Pancreas (tissue), 10 donors: Measurements from ENCODE around the gene EQTN. TPM values are rescaled to one million over a fixed set of nuclear protein-coding genes. Genes with fewer than 3 reads are reported as not detected.
"Not testable (repeated sequence)": the region's sequence is repeated elsewhere in the genome, so short reads cannot be mapped to it uniquely, and the experiment has no call there.

ENCODE experiments used
- ATAC-seq, 4 donors: fragments of 200-7000 bp; cut with Tn5 transposase; one replicate each; pipeline versions ENCODE4 v1.8.0 to v1.9.1; 2020; ENCODE audit warnings: mild to moderate bottlenecking in 4 of 4, moderate library complexity in 4 of 4
- DNase-seq, 6 donors: peaks; one replicate each; pipeline ENCODE4 v3.0.0-alpha.2; 2020
- FAIRE-seq: peaks from 2 replicates; lab custom pipeline; 2012; peaks lifted over from hg19 to GRCh38; lab: Jason Lieb, UNC
- H3K27ac ChIP-seq, 4 donors: fragments of 200-600 bp; sonication (generic); 1 replicate in 3 of 4; 2 replicates in 1 of 4; pipeline versions ENCODE4 v1.5.0 to v1.8.0; 2020
- H3K27me3 ChIP-seq, 4 donors: fragments of 200-600 bp; one replicate each; pipeline ENCODE4 v1.8.0; 2021
- H3K36me3 ChIP-seq, 3 donors: fragments of 200-600 bp; sonication (generic) in 1 of 3; one replicate each; pipeline versions ENCODE4 v1.5.0 to v1.8.0; 2020 to 2021
- H3K4me1 ChIP-seq, 3 donors: fragments of 200-600 bp; one replicate each; pipeline ENCODE4 v1.8.0; 2021
- H3K4me3 ChIP-seq, 4 donors: fragments of 200-600 bp; sonication (generic) in 2 of 4; one replicate each; pipeline versions ENCODE4 v1.5.0 to v1.8.0; 2020 to 2021
- H3K9me3 ChIP-seq, 4 donors: fragments of 200-600 bp; one replicate each; pipeline ENCODE4 v1.8.0; 2021
- WGBS, 2 donors: extraction: QIAGEN DNeasy Blood & Tissue Kit; methylation state at CpG; one replicate each; pipeline ENCODE4 v1.1.7; 2013; 5-methylcytosine and 5-hydroxymethylcytosine counted together
- intact Hi-C, 3 donors: fragments of 100-400 bp; cut with DNase I; formaldehyde crosslinking; loops; one replicate each; pipeline versions ENCODE4 v1.11.1 to v1.14.2; 2022
- polyA plus RNA-seq, 2 donors: library from polyadenylated mRNA; stranded (reverse); fragments of 200-250 nt; gene quantifications; one replicate each; pipeline ENCODE4 v1.2.3, GENCODE V29; 2013
- total RNA-seq, 6 donors: library from RNA; stranded (reverse); fragmentation: NEBNext Ultra II Directional in 4 of 6; extraction: Animal tissue kit (Norgen Biotek cat#: 25700) in 4 of 6; gene quantifications; one replicate each; pipeline versions ENCODE4 v1.2.1 to v1.2.4, GENCODE V29; 2021 to 2023
- TF ChIP-seq, protein P1 (sequence below), 4 donors: fragments of 200-600 bp; sonication (generic) in 3 of 4; IDR thresholded peaks; one replicate each; pipeline versions ENCODE4 v1.5.0 to v1.8.0; 2021; ENCODE audit warnings: antibody characterized with exemption in 4 of 4
- donor health status: healthy with polysubstance abuse.
- donor health status: DM: no; HTN: no; CAD: no; lungs with moderate emphysema.
- donor health status: DM: no; HTN: no; CAD: no.
- donor health status: control.
- donor health status: control.
- donor health status: Bipolar disorder and iron deficiency.
- donor health status: DM: yes; HTN: yes; CAD: no.
- donor health status: DM: no; HTN: no; CAD: no.
- donor health status: DM: no; HTN: no; CAD: no.
- donor health status: DM: yes; HTN: yes; CAD: no.

EQTN gene
- total and polyA plus RNA-seq, 8 donors = 0.30 to 0.65 (median 0.37) TPM; not detected in 3

DNA sequence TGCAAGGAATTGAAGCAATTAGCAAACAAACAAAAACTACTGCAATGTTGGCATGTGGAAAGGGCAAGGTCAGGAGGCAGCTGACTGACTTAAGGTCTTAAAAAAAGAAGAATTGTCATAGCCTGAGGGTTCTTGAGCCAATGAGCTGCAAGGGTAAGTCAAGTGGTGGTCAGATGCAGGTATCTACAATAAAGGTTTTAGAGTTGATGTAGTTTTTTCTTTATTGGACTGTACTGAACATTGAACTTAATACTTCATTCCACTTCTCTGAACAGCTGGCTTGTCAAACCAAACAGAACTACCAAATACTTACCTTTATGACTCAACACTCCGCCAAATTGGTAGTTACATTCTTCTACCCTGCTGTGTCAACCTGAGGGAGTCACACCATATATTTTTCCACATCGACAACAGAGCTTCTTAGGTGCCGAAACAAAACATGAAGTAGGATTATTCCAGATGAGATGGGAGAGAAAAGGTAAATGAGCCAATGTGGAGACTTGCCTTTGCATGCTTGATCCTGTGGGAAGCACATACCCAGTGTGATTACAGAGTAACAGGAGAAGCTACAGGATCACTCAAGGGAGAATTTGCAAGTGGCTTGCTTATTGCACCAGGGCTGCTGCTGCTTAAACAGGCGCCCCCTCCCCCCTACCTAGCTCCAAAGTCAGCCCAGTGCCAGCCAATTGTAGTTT, 35.3 kb downstream of the EQTN start:
- no peak for FAIRE-seq
- TF ChIP-seq, protein P1, sequence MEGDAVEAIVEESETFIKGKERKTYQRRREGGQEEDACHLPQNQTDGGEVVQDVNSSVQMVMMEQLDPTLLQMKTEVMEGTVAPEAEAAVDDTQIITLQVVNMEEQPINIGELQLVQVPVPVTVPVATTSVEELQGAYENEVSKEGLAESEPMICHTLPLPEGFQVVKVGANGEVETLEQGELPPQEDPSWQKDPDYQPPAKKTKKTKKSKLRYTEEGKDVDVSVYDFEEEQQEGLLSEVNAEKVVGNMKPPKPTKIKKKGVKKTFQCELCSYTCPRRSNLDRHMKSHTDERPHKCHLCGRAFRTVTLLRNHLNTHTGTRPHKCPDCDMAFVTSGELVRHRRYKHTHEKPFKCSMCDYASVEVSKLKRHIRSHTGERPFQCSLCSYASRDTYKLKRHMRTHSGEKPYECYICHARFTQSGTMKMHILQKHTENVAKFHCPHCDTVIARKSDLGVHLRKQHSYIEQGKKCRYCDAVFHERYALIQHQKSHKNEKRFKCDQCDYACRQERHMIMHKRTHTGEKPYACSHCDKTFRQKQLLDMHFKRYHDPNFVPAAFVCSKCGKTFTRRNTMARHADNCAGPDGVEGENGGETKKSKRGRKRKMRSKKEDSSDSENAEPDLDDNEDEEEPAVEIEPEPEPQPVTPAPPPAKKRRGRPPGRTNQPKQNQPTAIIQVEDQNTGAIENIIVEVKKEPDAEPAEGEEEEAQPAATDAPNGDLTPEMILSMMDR (IDR thresholded peaks at IDR 0.05) = no peak
- 43 to 68% methylated on average over 4 of the region's 4 CpGs for WGBS, 2 donors
- no peaks in the 10 kb centered on the region for H3K9me3 ChIP-seq
- H3K27ac ChIP-seq = no peak overlapping the region
- no peaks in the 10 kb centered on the region for H3K4me1 ChIP-seq
- H3K36me3 ChIP-seq = no peaks in the 10 kb centered on the region
- H3K4me3 ChIP-seq = no peak overlapping the region
- intact Hi-C loops = no loop called here
- no peaks in the 10 kb centered on the region for H3K27me3 ChIP-seq
- ATAC-seq = no peak
- no peak for DNase-seq

DNA sequence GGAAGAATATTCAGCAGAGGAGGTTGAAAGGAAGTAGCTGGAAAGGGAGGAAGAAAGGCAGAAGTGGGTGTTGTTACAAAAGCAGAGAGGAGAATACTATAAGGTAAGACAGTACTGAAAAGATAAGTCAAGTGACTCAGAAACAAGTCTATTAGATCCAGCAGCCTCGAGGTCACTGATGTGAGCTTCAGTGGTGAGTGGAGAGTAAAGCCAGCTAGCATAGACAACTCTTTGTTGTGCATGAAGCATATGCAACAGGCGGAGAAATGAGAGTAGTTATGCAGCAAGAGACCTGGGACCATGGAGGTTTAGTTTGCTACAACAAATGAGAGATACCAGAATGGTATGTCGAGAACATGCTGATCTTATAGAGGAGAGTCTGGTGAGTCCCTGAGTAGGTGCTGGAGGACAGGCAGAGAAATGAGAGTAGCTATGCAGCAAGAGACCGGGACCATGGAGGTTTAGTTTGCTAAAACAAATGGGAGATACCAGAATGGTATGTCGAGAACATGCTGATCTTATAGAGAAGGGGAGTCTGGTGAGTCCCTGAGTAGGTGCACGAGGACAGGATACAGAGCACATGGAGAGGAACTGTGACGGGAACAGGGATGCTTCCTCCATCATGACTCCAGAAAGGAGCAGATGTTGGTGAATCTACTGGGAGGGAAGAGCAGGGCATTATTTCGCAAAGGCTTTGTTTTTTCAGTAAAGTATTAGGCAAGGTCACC, 36.0 kb downstream of the EQTN start:
- WGBS, 2 donors = 69 to 70% methylated on average over 8 of the region's 8 CpGs
- no peak overlapping the region for H3K27ac ChIP-seq
- FAIRE-seq (no peak), DNase-seq (no peak), ATAC-seq (no peak)
- H3K4me3 ChIP-seq = no peak overlapping the region
- H3K9me3 ChIP-seq = no peaks in the 10 kb centered on the region
- TF ChIP-seq, protein P1 (IDR thresholded peaks at IDR 0.05) = no peak
- no peaks in the 10 kb centered on the region for H3K36me3 ChIP-seq
- H3K27me3 ChIP-seq = no peaks in the 10 kb centered on the region
- H3K4me1 ChIP-seq = no peaks in the 10 kb centered on the region
- intact Hi-C loops = no loop called here

DNA sequence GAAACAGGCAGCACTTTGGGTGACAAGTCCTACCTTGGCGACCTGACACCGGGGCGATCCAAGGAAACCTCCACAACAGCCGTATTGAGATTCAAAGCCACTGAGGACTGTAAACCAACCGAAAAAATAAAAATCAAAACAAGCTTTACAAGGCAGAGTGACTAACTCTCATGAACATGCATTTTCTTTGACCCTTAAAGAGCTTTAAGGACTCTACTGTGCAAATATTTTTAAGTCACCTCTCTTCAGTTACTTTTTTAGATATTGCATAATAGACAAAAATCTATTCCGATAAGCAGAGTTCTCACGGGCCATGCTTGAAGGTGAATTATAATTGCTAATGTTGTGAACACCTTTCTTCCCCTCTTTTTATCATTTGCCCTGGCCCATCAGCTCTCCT, 38.3 kb downstream of the EQTN start:
- ATAC-seq = no peak

DNA sequence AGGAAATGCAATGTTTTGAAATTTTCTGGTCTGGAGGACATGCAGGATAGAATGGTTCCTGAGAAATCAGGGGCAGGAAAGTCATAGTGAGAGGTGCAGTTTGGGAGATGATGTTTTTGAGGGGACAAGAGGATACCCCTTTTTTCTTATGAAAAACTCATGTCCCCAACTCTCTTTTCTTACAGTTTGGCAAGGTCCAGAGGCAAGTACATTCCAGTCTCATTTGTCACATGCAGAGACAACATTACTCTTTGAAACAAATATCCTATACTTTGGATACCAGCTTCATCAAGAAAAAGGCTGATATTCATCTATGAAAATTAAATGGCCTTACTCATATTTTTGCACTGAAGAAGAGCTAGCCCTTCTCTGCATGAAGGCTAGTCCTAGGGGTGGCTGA, 48.2 kb downstream of the EQTN start:
- no peak for FAIRE-seq
- TF ChIP-seq, protein P1 (IDR thresholded peaks at IDR 0.05) = no peak
- intact Hi-C loops = no loop called here

More for the DNA sequence above, 38.3 kb downstream of the EQTN start:
- no peaks in the 10 kb centered on the region for H3K36me3 ChIP-seq
- H3K27ac ChIP-seq = no peak overlapping the region
- WGBS, 2 donors = 82 to 83% methylated on average over 7 of the region's 7 CpGs
- no peak for DNase-seq
- no peak overlapping the region for H3K4me3 ChIP-seq
- no peaks in the 10 kb centered on the region for H3K27me3 ChIP-seq
- TF ChIP-seq, protein P1 (IDR thresholded peaks at IDR 0.05) = no peak
- no peak for FAIRE-seq
- no peaks in the 10 kb centered on the region for H3K9me3 ChIP-seq
- intact Hi-C loops = no loop called here
- H3K4me1 ChIP-seq = no peaks in the 10 kb centered on the region

DNA sequence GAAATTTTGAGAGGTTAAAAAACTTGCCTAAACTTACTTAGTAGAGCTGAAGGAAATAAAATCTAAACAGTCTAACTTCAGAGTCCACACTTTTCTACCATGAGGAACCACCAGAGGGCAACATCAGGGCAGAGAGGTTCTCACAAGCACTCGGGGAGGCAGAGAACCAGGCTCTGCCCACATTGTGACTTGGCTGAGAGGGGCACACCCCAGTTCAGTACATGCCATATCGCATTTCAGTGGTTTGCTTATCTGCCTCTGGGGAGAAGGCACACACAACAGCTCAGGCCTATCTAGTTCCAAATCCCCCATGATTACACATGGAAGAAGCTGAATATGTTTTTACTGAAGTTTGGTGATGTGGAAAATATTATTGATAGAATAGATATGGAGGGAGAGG, 49.2 kb downstream of the EQTN start:
- H3K36me3 ChIP-seq = no peaks in the 10 kb centered on the region
- DNase-seq (peak in 2 of 6 donors; percentile 15 to 19), ATAC-seq (peak; percentile 46 to 81 (median 78)), FAIRE-seq (no peak)
- 6 to 9% methylated on average over 2 of the region's 2 CpGs for WGBS, 2 donors
- TF ChIP-seq, protein P1 (IDR thresholded peaks at IDR 0.05) = peak; percentile 16 to 37 (median 32)
- H3K4me1 ChIP-seq = no peaks in the 10 kb centered on the region
- intact Hi-C loops = no loop called here
- no peaks in the 10 kb centered on the region for H3K27me3 ChIP-seq
- no peak overlapping the region for H3K27ac ChIP-seq
- no peaks in the 10 kb centered on the region for H3K9me3 ChIP-seq
- H3K4me3 ChIP-seq = no peak overlapping the region

More for the DNA sequence above, 48.2 kb downstream of the EQTN start:
- H3K27ac ChIP-seq = no peak overlapping the region
- H3K9me3 ChIP-seq = no peaks in the 10 kb centered on the region
- no peaks in the 10 kb centered on the region for H3K36me3 ChIP-seq
- DNase-seq (no peak), ATAC-seq (no peak)
- H3K27me3 ChIP-seq = no peaks in the 10 kb centered on the region
- H3K4me3 ChIP-seq = no peak overlapping the region
- no peaks in the 10 kb centered on the region for H3K4me1 ChIP-seq

DNA sequence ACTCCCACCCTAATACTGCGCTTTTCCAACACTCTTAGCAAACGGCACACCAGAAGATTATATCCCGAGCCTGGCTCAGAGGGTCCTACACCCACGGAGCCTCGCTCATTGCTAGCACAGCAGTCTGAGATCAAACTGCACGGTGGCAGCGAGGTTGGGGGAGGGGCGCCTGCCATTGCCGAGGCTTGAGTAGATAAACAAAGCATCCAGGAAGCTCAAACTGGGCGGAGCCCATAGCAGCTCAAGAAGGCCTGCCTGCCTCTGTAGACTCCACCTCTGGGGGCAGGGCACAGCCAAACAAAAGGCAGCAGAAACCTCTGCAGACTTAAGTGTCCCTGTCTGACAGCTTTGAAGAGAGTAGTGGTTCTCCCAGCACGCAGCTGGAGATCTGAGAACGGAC, 57.3 kb downstream of the EQTN start:
- FAIRE-seq, H3K27me3 ChIP-seq, ATAC-seq, H3K9me3 ChIP-seq, DNase-seq, H3K36me3 ChIP-seq, H3K4me3 ChIP-seq, H3K27ac ChIP-seq, H3K4me1 ChIP-seq, intact Hi-C loops: not testable (repeated sequence)
- 64 to 73% methylated on average over 12 of the region's 12 CpGs for WGBS, 2 donors
